ENCODE measurements around the gene INSYN1.

The INSYN1 gene

DNA sequence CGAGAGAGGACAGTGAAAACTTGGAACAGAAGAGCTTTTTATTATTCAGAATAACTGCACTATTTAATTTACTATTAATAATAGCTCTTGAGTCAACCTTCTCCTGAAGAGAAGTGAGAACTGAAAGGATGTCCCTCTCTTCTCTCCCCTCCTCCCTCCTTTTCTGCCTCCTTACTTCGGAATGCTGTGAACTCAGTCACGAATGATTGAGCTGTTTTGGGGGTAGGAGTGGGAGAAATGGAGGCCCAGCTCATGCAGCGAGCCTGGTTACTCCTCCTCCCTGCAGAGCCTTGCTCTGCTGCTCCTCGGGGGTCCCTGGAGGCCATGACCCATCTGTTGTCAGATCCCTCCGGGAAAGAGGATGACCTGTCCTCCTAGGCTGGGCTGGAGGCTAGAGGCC, 20.3 kb upstream of the INSYN1 start:
- no peak for DNase-seq (ENCODE audit: low spot score)

DNA sequence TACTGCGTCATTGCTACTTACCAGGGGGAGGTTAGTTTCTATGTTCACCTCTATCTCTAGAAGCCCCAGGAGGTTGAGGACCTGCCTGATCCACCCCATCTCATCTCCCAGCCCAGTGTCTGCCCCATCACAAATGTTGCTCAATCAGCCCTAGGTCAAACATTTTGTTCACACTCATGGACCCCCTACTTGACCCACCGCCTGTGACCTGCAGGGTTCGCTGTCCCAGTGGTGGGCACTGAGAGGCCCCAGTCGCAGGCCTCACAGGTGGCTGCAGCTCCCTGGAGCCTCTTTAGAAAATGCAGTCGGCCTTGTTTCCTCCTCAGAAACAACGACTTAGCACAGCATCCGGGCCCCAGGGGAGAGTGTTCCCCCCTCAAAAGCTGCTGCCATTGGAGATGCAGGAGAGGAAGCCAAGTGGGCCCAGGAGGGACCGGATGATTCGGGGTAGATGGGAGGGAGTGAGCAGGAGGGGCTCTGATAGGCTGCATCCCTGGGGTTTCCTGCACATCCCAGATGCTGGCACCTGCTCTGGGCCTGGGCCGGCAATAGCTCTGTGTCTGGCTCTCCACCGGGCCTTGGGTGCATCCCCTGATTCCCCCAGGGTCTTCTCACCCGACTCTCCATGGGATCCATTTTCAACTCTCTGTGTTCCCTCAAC, 18.4 kb upstream of the INSYN1 start:
- no peak for DNase-seq (ENCODE audit: low spot score)

DNA sequence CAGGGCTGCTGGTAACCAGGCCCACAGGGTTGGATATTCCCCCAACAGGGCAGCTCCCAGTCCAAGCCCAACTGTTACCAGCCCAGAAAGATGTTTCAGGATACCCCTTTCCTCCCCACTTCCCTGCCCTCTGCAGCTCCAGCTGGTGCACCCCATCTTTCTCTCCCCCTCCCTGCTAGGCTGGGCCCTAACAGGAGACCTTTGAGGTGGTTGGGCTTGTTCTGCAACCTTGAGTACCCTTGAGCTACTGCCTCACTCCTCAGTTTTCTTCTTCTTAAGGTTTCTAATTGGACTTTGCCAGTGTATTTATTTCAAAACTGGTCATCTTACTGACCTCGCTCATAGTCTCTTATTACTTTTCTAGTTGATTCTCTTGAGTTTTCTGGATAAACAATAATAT, 16.9 kb upstream of the INSYN1 start:
- no peak for DNase-seq (ENCODE audit: low spot score)

DNA sequence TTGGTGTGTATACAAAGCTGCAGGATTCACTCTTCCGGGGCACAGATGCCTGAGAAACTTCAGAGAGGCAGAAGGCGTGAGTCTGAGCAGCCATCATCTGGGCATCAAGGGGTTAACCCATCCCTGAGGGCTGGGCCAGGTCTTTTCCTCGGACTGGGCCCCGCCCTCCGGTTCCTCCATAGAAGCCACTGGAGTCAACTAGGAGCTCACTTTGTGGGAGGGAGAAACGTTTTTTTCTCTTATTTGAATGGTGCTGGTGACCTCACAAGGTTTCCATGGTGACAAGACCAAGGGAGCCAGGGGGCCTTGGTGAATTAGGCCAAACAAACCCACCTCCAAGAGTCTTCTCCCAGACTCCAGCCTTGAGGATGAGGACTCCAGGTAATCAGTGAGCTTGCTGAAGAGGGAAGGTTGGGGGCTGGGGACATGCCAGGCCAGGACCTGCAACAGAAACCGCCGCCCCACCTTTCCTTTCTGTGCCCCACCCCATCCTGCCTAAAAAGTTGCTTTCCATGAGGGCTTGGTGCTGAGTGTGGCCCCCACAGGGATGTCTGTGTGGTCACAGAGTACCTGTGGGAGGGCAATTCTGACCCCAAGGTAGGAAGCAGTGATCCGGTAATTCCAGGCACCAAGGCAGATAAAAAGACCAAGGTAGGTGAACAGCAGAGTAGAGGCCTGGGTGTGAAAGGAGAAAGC, 14.8 kb upstream of the INSYN1 start:
- no peak for DNase-seq (ENCODE audit: low spot score)

DNA sequence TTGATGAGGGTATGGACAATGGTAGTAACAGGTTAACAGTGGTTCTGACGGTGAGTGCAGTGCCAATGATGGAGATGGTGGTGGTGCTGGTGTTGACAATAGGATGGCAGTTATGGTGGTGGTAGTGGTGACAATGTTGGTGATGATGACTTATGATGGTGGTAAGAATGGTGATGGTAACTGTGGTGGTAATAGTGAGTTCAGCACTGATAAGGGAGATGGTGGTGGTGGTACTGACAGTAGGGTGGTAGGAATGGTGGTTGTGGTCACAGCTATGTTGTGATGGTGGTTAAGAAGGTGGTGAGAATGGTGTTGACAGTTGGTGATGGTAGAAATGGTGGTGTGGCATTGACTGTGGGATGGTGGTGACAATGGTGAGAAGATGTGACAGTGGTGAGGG, 13.4 kb upstream of the INSYN1 start:
- no peak for DNase-seq (ENCODE audit: low spot score)

DNA sequence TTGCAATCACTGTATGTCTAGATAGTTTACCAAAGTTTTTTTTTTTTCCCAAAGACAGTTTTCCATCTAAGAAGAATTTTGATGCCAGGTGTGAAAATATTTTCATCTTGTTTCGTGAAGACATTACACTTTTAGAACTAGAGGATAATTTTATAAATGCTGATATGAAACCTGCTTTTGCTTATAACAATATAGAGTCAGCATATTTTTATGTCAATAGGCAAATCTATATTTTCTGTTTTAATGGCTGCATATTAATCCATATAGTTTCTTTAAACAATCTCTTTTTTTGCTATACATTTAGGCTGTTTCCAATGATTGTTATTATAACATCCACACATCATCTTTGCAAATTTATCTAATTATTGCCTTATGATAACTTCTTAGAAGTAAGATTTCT, 12.6 kb upstream of the INSYN1 start:
- DNase-seq (ENCODE audit: low spot score), result no peak

DNA sequence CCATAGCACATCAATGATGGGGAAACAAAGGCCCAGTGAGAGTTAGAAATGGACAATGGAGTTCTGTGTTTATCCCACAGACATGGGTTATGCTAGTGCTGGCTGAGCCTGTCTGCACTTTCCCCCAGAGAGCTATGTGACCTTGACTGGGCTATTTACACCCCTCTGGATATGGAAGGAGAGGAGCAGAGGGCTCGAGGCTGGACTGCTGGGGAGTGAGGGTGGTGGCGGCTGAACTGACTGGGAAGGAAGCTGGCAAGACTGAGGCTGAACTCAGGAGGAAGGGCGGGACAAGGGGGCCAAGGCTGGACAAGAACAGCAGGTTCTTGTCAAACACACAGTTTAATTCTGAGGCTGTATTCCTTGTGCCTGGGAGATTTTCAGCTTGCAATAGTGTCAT, 10.8 kb upstream of the INSYN1 start:
- DNase-seq (ENCODE audit: low spot score), result no peak

DNA sequence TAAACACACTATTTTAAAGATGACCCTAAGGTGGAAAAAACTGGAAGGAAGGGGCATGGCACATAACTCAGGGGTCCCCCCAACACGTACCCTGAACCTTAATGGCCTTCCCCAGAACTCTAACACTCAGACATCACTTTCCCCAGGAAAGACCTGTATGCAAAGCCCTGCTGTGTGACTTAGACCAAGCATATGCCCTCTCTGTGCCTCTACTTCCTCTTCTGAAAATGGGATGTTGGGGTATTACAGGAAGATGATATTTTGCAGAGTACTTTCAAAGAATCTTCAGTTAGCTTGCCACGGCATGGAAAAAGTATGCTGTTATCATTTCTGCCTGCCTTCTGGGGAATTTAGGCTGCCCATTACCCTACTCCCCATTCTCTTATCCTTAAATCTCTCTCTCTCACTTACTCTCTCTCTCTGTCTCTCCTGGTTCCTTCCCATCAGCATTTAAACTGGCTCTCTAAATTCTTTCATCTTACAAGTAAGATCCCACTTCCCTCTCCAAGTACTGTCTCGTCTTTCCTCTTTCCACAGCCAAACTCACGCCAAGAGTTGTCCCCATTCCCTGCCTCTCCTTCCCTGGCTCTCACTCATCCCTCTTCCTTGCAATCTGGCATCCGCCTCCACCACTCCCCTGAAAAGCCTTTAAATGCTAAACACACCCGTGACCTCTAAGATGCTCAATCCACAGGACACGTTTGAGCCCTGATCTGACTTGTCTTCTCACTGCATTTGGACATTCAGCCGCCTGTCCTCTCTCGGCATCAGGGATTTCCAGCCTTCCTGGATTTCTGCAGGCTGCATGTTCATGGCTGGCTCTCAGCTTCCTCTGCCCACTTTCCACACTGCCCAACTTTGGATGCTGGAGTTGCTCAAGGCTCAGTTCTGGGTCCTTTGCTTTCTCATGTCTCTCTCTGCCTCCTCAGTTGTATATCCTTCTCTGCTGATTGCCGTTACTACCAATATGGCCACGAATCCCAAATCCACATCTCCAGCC, 7.5 kb upstream of the INSYN1 start:
- no peak for DNase-seq (ENCODE audit: low spot score)

DNA sequence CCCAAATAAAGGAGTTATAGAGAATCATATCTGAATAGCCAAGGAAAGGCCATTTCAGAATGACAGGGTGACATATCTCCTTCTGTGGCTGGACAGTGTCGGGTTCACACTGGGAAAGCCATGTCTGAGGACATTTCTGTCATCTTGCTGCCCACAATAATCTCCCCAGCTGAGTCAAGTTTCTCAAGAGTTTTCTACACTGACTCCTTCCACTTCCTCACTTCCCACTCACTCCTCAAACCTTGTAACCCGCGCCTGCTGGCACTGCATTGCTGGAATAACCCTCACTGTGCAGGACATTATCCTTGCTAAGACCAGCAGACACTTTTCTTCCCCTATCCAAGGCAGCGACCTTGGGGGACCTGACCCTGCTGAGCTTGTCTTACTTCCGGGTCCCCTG, 5.3 kb upstream of the INSYN1 start:
- DNase-seq (ENCODE audit: low spot score), result no peak

DNA sequence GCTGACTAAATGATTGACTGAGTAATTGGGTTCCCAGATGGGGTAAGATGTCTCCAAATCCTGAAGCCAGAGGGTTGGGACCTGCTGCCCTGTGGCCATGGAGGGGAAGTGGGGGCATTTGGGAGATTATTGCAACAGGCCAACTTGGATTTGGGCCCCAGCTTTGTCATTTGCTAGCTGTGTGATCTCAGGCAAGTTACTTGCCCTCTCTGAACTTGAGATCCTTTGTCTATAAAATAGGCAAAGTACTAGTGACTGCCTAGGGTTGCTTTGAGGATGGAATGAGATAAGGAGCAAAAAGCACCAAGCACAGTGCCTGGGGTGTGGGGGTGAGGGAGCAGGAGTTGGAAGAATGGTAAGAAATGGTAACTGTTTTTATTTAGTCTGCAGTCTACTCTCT, 4.4 kb upstream of the INSYN1 start:
- DNase-seq (ENCODE audit: low spot score), result no peak

DNA sequence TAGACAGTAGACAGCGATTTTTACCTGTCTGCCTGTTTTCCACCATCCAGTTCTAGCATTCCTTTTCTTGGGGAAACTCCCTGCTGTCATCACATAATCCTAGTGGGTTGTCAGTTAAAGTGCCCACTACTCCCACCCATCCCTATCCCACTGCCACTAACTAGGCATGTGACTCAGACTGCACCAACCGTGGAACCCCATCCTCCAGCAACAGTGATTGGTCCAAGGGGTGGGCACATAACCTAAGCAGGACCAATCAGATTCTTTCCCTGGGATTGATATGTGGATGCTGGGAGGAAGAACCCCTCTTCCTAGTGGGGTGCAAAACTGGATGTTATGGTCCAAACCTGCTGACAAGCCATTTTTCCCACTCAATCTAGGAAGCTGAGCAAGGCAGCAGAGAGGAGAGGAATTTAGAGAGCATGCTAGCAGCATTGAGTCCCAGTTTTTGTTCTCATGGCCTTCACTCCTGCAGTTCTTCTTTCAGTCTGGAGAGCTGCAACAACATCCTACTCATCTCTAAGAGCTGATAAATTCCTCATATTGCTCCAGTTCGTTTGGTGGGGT, 3.9 kb upstream of the INSYN1 start:
- DNase-seq (ENCODE audit: low spot score), result no peak

DNA sequence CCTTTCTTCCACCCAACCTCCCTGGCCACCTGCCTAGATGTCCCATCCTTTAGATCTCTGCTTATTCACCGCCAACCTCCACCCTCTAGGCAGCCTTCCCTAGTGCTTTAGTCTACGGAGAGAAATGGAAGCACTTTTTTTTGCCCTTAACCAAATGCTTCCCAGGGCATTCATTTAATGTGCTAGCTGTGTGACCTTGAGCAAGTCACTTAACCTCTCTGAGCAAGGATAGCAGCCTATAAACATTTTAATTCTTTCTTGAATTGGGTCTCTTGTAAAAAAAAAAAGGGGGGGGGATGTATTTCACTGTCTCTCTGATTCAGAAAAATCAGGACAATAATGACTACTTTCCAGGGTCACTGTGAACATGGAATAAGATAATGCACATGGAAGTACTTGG, 3.2 kb upstream of the INSYN1 start:
- no peak for DNase-seq (ENCODE audit: low spot score)

DNA sequence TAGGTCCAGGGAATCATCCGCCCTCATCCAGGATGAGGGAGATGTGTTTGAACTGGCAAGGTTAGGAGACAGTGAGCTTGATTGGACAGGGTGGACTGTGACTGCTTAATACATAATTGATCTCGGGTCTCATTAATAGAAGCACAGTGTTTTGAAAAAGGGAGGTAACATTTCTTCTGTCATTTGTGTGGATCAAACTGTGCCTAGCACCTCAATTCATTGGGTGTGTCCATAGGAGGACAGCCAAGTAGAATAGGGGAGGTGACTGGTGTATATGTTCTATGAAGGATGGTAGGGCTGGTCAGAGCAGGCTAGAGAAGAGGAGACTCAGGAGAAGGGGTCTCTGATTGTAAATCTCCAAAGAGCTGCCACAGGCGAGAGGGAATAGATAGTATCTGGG, 2.8 kb upstream of the INSYN1 start:
- no peak for DNase-seq (ENCODE audit: low spot score)

DNA sequence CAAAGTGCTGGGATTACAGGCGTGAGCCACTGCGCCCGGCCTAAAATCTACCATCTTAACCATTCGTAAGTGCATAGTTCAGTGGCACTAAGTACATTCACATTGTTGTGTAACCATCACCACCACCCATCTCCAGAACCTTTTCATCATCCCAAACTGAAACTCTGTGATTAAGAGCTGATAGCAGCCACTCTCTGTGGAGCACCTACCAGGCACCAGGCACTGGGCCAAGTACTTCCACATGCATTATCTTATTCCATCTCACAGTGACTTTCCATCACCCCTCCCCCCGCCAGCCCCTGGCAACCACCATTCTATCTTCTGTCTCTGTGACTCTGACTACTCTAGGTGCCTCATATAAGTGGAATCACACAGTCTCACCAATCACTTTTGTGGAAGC, 2.3 kb upstream of the INSYN1 start:
- no peak for DNase-seq (ENCODE audit: low spot score)

DNA sequence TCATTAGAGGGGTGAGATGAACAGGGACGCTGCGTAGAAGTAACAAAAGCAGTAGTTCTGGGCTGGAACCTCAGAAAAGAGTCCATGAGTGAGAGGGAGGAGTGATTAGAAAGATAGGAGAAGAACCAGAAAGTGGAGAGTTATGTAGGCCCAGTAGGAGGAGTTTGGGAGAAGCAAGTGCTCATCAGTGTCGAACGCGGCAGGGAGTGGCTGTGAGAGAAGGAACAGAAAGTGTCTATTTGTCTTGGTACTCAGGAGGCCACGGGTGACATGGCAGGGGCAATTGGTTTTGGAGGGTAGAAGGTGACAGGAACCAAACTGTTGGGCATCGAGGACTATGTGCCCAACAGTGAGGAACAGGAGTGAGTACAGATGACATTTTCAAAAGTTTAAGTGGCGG, 1.3 kb upstream of the INSYN1 start:
- peak; percentile 43 for DNase-seq (ENCODE audit: low spot score)

DNA sequence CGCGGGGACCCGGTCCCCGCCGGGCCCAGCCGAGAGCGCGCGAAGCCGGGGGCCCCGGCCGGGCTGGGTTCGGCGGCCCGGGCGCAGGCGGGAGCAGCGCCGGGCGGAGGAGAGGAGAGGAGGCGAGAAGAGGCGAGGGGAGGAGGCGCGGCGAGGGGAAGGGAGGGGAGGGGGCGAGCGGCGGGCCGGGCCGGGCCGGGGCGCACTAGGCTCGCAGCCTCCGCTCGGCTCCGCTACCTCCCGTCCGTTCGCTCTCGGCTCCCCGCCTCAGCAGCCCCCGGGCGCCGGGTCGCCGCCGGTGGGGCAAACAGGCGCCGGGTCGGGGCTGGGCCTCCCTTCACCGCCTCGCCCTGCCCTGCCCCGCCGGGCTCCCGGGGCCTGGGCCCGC, 351 bp downstream of the INSYN1 start:
- peak; percentile 77 for DNase-seq (ENCODE audit: low spot score)

DNA sequence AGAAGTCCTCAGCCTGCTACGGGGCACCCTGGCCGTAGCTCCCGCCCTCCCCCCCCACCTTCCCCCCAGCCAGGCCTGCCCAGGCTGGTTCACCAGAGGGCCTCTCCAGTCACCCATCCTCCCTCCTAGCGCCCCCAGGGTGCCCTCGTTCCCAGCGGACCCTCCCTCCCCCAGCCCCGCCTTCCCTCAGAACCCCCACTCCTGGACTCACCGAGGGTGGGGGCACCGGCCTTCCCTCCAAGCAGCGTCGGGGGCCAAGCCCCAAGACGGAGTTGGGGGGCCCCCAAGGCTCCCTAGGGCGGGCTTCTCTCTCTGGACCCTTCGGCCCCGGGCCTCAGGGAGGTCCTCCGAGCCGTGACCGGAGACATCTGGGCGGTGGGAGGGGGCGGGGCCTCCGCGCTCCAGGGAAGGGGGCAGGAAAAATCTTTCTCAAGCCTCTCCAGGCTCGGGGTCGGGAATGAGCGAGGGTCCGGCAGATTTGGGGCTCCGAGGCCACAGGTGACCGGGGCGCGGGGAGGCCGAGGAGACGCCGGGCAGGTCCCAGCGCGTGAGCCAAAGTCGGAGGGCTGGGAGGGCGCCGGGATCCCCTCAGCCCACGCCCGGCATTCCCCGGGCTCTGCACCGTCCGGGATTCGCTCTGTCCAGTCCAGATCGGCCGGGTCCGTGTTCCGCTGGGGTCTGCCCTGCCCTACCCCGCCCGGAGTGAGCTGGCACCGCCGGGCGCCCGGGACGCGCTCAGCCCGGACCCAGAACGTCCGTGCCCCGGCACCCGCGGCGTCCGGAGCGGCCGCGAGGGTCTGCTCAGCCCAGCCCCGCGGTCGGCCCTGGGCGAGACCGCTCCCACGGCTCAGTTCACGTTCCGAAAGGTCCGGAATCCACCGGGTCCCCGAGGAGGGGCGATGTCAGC, 999 bp downstream of the INSYN1 start:
- peak; percentile 56 for DNase-seq (ENCODE audit: low spot score)

DNA sequence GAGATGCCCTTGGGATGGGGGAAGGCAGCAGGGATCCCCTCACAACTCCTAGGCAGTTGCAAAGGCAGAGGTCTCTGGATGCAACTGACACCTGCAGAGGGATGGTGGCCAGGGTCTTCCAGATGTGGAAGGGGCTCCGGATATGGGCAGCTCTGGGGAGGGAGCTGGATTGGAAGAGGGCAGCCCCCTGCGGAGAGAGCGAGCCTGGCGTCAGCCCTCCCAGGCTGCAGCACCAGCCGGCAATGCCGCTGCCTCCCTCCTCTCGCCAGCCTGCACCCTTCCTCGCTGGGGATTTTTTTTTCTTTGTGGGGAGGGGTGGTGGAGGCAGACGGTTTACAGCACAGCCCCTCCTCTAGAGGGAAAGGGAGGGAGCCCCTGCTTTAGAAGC, 1.6 kb downstream of the INSYN1 start:
- DNase-seq (ENCODE audit: low spot score), result no peak

DNA sequence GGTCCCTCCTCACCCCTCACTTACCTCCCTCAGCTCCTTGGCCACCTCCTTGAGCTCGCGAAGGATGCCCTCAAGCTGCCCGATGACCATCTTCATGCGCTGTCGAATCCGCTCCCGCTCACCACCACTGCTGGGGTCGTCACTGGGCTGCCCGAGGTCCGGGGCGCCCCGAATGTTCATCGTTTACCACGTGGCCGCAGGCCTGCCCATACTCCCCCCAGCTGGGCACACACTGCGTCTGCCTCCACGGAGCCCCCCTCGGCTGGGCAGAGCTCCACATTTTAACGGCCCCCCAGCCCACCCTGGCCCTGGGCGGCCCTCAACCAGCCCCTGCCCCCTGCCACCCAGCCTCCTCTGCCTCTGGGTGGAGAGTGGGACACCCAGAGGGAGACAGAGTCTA, 2.2 kb downstream of the INSYN1 start:
- no peak for DNase-seq (ENCODE audit: low spot score)

DNA sequence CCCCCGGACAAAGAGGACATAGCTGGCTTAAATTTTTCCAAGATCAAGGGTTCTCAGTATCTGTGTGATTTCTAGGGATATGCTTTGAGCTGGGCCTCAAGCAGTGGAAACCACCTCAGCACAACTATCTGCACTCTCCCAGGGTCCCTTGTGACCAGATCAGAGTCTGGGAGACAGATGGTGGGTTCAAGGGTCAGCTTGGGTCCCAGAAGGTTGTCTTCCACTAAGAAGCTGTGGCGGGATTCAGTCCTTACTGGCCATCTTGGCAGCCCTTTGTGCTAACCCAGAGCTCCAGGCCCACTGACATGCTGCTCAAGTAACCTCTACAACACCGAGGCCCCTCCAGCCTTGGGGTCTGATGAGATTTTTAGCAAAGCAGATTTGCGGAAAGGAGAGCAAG, 2.7 kb downstream of the INSYN1 start:
- no peak for DNase-seq (ENCODE audit: low spot score)

DNA sequence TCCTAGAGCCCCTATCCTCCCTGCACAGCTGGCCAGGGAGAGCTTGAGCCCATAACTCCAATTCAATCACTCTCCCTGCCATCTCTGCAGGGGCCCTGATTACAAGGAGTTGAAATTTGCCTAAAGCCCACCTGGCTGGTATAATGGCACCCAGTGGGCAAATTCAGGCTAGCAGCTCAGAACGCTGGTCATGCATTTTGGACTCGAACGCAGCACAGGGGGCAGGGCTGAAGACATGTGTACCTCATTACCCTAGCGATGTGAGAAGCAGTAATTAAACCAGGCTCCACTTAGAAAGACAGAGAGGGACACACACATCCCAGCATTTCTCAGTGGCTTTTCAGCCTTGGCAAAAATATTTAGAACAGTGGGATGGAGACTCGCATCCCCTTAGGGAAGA, 3.2 kb downstream of the INSYN1 start:
- no peak for DNase-seq (ENCODE audit: low spot score)

DNA sequence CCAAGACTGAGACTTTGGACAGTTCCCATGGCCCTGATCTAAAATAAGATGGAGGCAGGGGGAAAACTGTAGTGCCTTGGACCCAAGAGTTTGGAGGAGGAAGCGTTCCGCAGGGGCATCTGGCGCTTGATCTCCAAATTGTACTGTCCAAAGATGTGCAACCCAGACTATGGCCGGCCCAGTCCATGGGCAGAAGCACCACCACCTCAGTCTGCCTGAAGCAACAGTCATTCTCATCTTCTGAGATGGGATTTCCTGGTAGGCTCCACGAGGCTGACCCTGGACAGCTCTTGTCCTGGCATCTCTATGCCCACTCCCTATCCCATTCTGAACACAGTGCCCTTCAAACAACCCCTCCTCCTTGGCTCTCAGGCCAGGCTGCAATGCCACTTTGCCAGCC, 3.6 kb downstream of the INSYN1 start:
- DNase-seq (ENCODE audit: low spot score), result no peak
